ENCODE data around the gene TRABD2B.

Gene TRABD2B

GRCh38 chr1:48016515-48016914 lies 19.3 kb upstream of the TRABD2B start:
- no peak overlapping the region for H3K9ac ChIP-seq (ENCODE audit: low read length)
- H2BK12ac ChIP-seq (ENCODE audit: low read length in 2 of 2): no peak overlapping the region
- H2BK15ac ChIP-seq (ENCODE audit: low read depth, poor library complexity, severe bottlenecking): no peak overlapping the region
- H2BK5ac ChIP-seq (ENCODE audit: low read depth, low read length, poor library complexity, severe bottlenecking): no peak overlapping the region
- H3K79me1 ChIP-seq (replicated peaks; ENCODE audit: low read length, poor library complexity, severe bottlenecking): no peaks in the 10 kb centered on the region
- H3K4me1 ChIP-seq (ENCODE audit: control insufficient read depth, insufficient read depth, low read depth, low read length): no peaks in the 10 kb centered on the region
- H2BK120ac ChIP-seq (ENCODE audit: low read depth, low read length): no peak overlapping the region
- H3K4me2 ChIP-seq (ENCODE audit: low read length, poor library complexity, severe bottlenecking): no peak overlapping the region
- H3K36me3 ChIP-seq (ENCODE audit: control insufficient read depth in 1 of 2, insufficient read depth in 2 of 2, low read depth in 1 of 2, low read length in 2 of 2): no peaks in the 10 kb centered on the region
- H3K27ac ChIP-seq (ENCODE audit: low read length, poor library complexity, severe bottlenecking): no peak overlapping the region
- no peak overlapping the region for H4K8ac ChIP-seq (ENCODE audit: low read length)
- 76% methylated on average over 6 of the region's 7 CpGs for WGBS
- peak overlapping the region in 1 of 2 experiments; percentile 53 for H3K14ac ChIP-seq (ENCODE audit: low read length in 2 of 2)
- no peak overlapping the region for H3K4ac ChIP-seq (ENCODE audit: low read depth in 1 of 2, low read length in 2 of 2)
- no peak overlapping the region for H3K4me3 ChIP-seq (ENCODE audit: insufficient read depth in 1 of 2, low read depth in 1 of 2, low read length in 2 of 2)
- DNase-seq: no peak
- H3K18ac ChIP-seq (ENCODE audit: low read depth in 1 of 2, low read length in 2 of 2): no peak overlapping the region
- no peak overlapping the region for H3K23ac ChIP-seq (ENCODE audit: low read length in 2 of 2)
- H4K91ac ChIP-seq (ENCODE audit: low read length): no peak overlapping the region
- H3K27me3 ChIP-seq (ENCODE audit: control insufficient read depth in 1 of 2, insufficient read depth in 1 of 2, low read length in 2 of 2): peaks cover 0 to 2% of the 10 kb centered on the region in 2 experiments
- H3K9me3 ChIP-seq (ENCODE audit: control insufficient read depth, low read length): no peaks in the 10 kb centered on the region
- no peak overlapping the region for H2AK5ac ChIP-seq (ENCODE audit: low read length, severe bottlenecking)
- H2AFZ ChIP-seq (ENCODE audit: low read depth, low read length): no peak overlapping the region

DNA sequence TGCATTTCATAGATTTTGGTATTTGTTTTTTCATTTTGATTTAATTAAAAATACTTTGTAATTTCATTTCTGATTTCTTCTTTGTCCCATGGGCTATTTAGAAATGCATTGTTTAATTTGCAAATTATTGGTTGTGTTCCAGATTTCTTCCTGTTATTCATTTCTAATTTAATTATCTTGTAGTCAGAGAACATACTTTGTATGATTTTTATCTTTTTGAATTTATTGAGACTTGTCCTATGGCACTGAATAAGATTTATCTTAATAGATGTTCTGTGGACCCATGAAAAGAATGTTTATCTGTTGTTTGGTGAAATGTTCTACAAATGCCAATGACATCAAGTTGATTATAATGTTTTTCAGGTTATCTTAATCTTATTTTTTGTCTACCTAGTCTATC lies 16.1 kb upstream of the TRABD2B start:
- Histone ChIP-seq H3K23ac (ENCODE audit: low read length in 2 of 2) (no peak overlapping the region), H3K79me1 (replicated peaks; ENCODE audit: low read length, poor library complexity, severe bottlenecking) (no peaks in the 10 kb centered on the region), H3K27ac (ENCODE audit: low read length, poor library complexity, severe bottlenecking) (no peak overlapping the region), H3K27me3 (ENCODE audit: control insufficient read depth in 1 of 2, insufficient read depth in 1 of 2, low read length in 2 of 2) (peaks cover 0 to 7% of the 10 kb centered on the region in 2 experiments), H3K4ac (ENCODE audit: low read depth in 1 of 2, low read length in 2 of 2) (no peak overlapping the region), H3K4me3 (ENCODE audit: insufficient read depth in 1 of 2, low read depth in 1 of 2, low read length in 2 of 2) (no peak overlapping the region), H2BK120ac (ENCODE audit: low read depth, low read length) (no peak overlapping the region), H2BK15ac (ENCODE audit: low read depth, poor library complexity, severe bottlenecking) (no peak overlapping the region), H4K91ac (ENCODE audit: low read length) (no peak overlapping the region), H3K4me2 (ENCODE audit: low read length, poor library complexity, severe bottlenecking) (no peak overlapping the region), H3K18ac (ENCODE audit: low read depth in 1 of 2, low read length in 2 of 2) (no peak overlapping the region), H2BK12ac (ENCODE audit: low read length in 2 of 2) (no peak overlapping the region), H3K9me3 (ENCODE audit: control insufficient read depth, low read length) (no peaks in the 10 kb centered on the region), H2AK5ac (ENCODE audit: low read length, severe bottlenecking) (no peak overlapping the region), H3K4me1 (ENCODE audit: control insufficient read depth, insufficient read depth, low read depth, low read length) (no peaks in the 10 kb centered on the region), H3K36me3 (ENCODE audit: control insufficient read depth in 1 of 2, insufficient read depth in 2 of 2, low read depth in 1 of 2, low read length in 2 of 2) (no peaks in the 10 kb centered on the region), H2AFZ (ENCODE audit: low read depth, low read length) (no peak overlapping the region), H3K9ac (ENCODE audit: low read length) (no peak overlapping the region), H3K14ac (ENCODE audit: low read length in 2 of 2) (no peak overlapping the region), H2BK5ac (ENCODE audit: low read depth, low read length, poor library complexity, severe bottlenecking) (no peak overlapping the region), H4K8ac (ENCODE audit: low read length) (no peak overlapping the region)
- no peak for DNase-seq

DNA sequence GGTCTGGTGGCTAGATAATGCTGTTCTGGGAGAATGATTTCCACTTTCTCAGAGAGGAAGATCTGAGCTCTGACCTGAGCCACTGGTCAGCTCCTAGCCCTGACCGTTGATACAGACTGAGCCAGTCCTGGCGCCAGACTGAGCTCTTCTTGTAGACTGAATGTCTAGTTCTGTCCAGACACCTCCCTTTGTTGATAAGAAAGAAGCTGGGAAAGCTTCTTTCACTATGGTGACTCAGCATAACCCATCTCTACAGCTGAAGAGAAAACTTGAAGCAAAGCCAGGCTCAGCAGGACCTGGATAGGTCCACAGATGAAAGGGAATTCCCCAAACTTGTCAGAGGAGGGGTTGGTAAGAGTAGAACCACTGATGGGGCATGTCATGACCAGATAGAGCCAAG lies 9.9 kb upstream of the TRABD2B start:
- WGBS: 25% methylated on average over 2 of the region's 2 CpGs

DNA sequence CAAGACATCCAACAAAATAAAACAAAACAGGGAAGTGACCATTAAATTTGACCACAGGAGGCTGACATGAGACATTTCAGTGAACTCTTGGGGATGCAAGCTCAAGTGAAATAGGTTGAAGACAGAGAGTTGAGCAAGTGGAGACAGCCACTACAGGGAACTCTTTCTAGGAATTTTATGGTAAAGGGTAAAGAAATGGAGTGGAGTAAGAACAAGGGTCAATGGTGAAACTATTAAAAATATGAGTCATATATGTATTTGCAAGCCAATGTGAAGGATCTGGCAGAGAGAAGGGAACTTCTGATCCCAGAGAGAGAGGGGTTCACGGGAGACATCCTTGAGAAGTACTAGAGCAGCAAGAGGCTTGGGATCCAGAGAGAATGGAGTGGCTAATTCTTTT lies 9.1 kb upstream of the TRABD2B start:
- no peak overlapping the region for H3K4ac ChIP-seq (ENCODE audit: low read depth in 1 of 2, low read length in 2 of 2)
- 80% methylated on average over 1 of the region's 1 CpG for WGBS
- no peak overlapping the region for H4K91ac ChIP-seq (ENCODE audit: low read length)
- H2BK120ac ChIP-seq (ENCODE audit: low read depth, low read length): no peak overlapping the region
- no peaks in the 10 kb centered on the region for H3K9me3 ChIP-seq (ENCODE audit: control insufficient read depth, low read length)
- no peak overlapping the region for H2AFZ ChIP-seq (ENCODE audit: low read depth, low read length)
- H3K18ac ChIP-seq (ENCODE audit: low read depth in 1 of 2, low read length in 2 of 2): no peak overlapping the region
- DNase-seq: no peak
- no peak overlapping the region for H3K9ac ChIP-seq (ENCODE audit: low read length)
- H2AK5ac ChIP-seq (ENCODE audit: low read length, severe bottlenecking): no peak overlapping the region
- no peak overlapping the region for H4K8ac ChIP-seq (ENCODE audit: low read length)
- H3K4me2 ChIP-seq (ENCODE audit: low read length, poor library complexity, severe bottlenecking): no peak overlapping the region
- H2BK12ac ChIP-seq (ENCODE audit: low read length in 2 of 2): no peak overlapping the region
- no peak overlapping the region for H3K23ac ChIP-seq (ENCODE audit: low read length in 2 of 2)
- H3K4me3 ChIP-seq (ENCODE audit: insufficient read depth in 1 of 2, low read depth in 1 of 2, low read length in 2 of 2): no peak overlapping the region
- H3K14ac ChIP-seq (ENCODE audit: low read length in 2 of 2): no peak overlapping the region
- H3K36me3 ChIP-seq (ENCODE audit: control insufficient read depth in 1 of 2, insufficient read depth in 2 of 2, low read depth in 1 of 2, low read length in 2 of 2): no peaks in the 10 kb centered on the region
- peaks cover 5 to 20% of the 10 kb centered on the region in 2 experiments for H3K27me3 ChIP-seq (ENCODE audit: control insufficient read depth in 1 of 2, insufficient read depth in 1 of 2, low read length in 2 of 2)
- no peaks in the 10 kb centered on the region for H3K4me1 ChIP-seq (ENCODE audit: control insufficient read depth, insufficient read depth, low read depth, low read length)
- H2BK5ac ChIP-seq (ENCODE audit: low read depth, low read length, poor library complexity, severe bottlenecking): no peak overlapping the region
- no peaks in the 10 kb centered on the region for H3K79me1 ChIP-seq (replicated peaks; ENCODE audit: low read length, poor library complexity, severe bottlenecking)
- no peak overlapping the region for H2BK15ac ChIP-seq (ENCODE audit: low read depth, poor library complexity, severe bottlenecking)
- H3K27ac ChIP-seq (ENCODE audit: low read length, poor library complexity, severe bottlenecking): no peak overlapping the region

More for the DNA sequence above, 9.9 kb upstream of the TRABD2B start:
- H4K8ac ChIP-seq (ENCODE audit: low read length): no peak overlapping the region
- no peak overlapping the region for H3K23ac ChIP-seq (ENCODE audit: low read length in 2 of 2)
- no peak overlapping the region for H3K4me3 ChIP-seq (ENCODE audit: insufficient read depth in 1 of 2, low read depth in 1 of 2, low read length in 2 of 2)
- H3K9me3 ChIP-seq (ENCODE audit: control insufficient read depth, low read length): no peaks in the 10 kb centered on the region
- no peak overlapping the region for H2BK120ac ChIP-seq (ENCODE audit: low read depth, low read length)
- H3K4me1 ChIP-seq (ENCODE audit: control insufficient read depth, insufficient read depth, low read depth, low read length): no peaks in the 10 kb centered on the region
- H2BK5ac ChIP-seq (ENCODE audit: low read depth, low read length, poor library complexity, severe bottlenecking): no peak overlapping the region
- H2AK5ac ChIP-seq (ENCODE audit: low read length, severe bottlenecking): no peak overlapping the region
- no peak overlapping the region for H3K14ac ChIP-seq (ENCODE audit: low read length in 2 of 2)
- no peak overlapping the region for H2BK12ac ChIP-seq (ENCODE audit: low read length in 2 of 2)
- no peak overlapping the region for H3K9ac ChIP-seq (ENCODE audit: low read length)
- H3K18ac ChIP-seq (ENCODE audit: low read depth in 1 of 2, low read length in 2 of 2): no peak overlapping the region
- H3K27ac ChIP-seq (ENCODE audit: low read length, poor library complexity, severe bottlenecking): no peak overlapping the region
- no peaks in the 10 kb centered on the region for H3K79me1 ChIP-seq (replicated peaks; ENCODE audit: low read length, poor library complexity, severe bottlenecking)
- peaks cover 3 to 16% of the 10 kb centered on the region in 2 experiments for H3K27me3 ChIP-seq (ENCODE audit: control insufficient read depth in 1 of 2, insufficient read depth in 1 of 2, low read length in 2 of 2)
- no peak overlapping the region for H2AFZ ChIP-seq (ENCODE audit: low read depth, low read length)
- no peak overlapping the region for H4K91ac ChIP-seq (ENCODE audit: low read length)
- H2BK15ac ChIP-seq (ENCODE audit: low read depth, poor library complexity, severe bottlenecking): no peak overlapping the region
- H3K4ac ChIP-seq (ENCODE audit: low read depth in 1 of 2, low read length in 2 of 2): no peak overlapping the region
- peak; percentile 52 for DNase-seq
- no peak overlapping the region for H3K4me2 ChIP-seq (ENCODE audit: low read length, poor library complexity, severe bottlenecking)
- H3K36me3 ChIP-seq (ENCODE audit: control insufficient read depth in 1 of 2, insufficient read depth in 2 of 2, low read depth in 1 of 2, low read length in 2 of 2): no peaks in the 10 kb centered on the region
